RWPE1 (cell line): Measurements from ENCODE around the gene GAREM1.
A peak's percentile ranks its signal among the peaks of the same experiment; 100 is the strongest.
"Not testable (repeated sequence)": the region's sequence is repeated elsewhere in the genome, so short reads cannot be mapped to it uniquely, and the experiment has no call there.

Experiments
- CTCF ChIA-PET: fragments of 350-600 bp; sonication (Branson Sonifier 250); formaldehyde crosslinking; extraction: SDS; loops from one replicate; lab custom pipeline; 2021; lab: Yijun Ruan, JAX
- POLR2A ChIA-PET: fragments of 400-600 bp; formaldehyde crosslinking; extraction: SDS; loops from one replicate; lab custom pipeline; 2020; ENCODE audit warnings: antibody characterized with exemption; ENCODE audit not compliant: low non-redundant PET; lab: Yijun Ruan, JAX
- DNase-seq: peaks from one replicate; pipeline ENCODE4 v3.0.0; 2012; ENCODE audit warnings: low spot score
- H3K27ac ChIP-seq: fragments of 450-650 bp; 2 replicates; pipeline ENCODE4 v1.5.1; 2017
- CTCF ChIP-seq: fragments of 450-650 bp; conservative IDR thresholded peaks from 2 replicates; pipeline ENCODE4 v1.5.1; 2017; ENCODE audit warnings: low read depth, mild to moderate bottlenecking

Gene GAREM1

GRCh38 chr18:32470714-32471633 is at the start of gene GAREM1:
GAREM1 (minus strand) TSS chr18:32470882; CDS start chr18:32470428, 454 bp downstream.
- ChIA-PET CTCF (interaction anchor here (0.5 to 2.3 kb wide), 15 partner anchors 22 to 545 kb away, joined by 3 to 11 read pairs (median 3); no protein-coding TSS in a partner anchor), POLR2A (no interaction called here)
- H3K27ac ChIP-seq: peak within 1 kb of the TSS; percentile 89
- peak; percentile 76 for DNase-seq
- TF ChIP-seq CTCF: peak; percentile 89

GRCh38 chr18:32511147-32511546 is 40.5 kb upstream of the GAREM1 start:
- TF ChIP-seq CTCF: no peak
- DNase-seq: no peak
- ChIA-PET CTCF (no interaction called here), POLR2A (no interaction called here)
- no peak overlapping the region for H3K27ac ChIP-seq

GRCh38 chr18:32509111-32509510 is 38.4 kb upstream of the GAREM1 start:
- POLR2A ChIA-PET: no interaction called here
- no peak for DNase-seq
- no peak overlapping the region for H3K27ac ChIP-seq
- CTCF ChIA-PET: no interaction called here
- TF ChIP-seq CTCF: no peak

GRCh38 chr18:32507093-32507492 is 36.4 kb upstream of the GAREM1 start:
- no peak for DNase-seq
- no peak for TF ChIP-seq CTCF
- no peak overlapping the region for H3K27ac ChIP-seq
- POLR2A ChIA-PET: no interaction called here
- CTCF ChIA-PET: interaction anchor here (0.6 kb wide), 1 partner anchor 13 kb away, joined by 3 read pairs; no protein-coding TSS in a partner anchor

- ChIA-PET POLR2A (no interaction called here), CTCF (no interaction called here)
- no peak for TF ChIP-seq CTCF
- H3K27ac ChIP-seq: no peak overlapping the region
- DNase-seq: no peak
These were observed 31.3 kb upstream of the GAREM1 start for GRCh38 chr18:32502014-32502413.

- CTCF ChIA-PET: not testable (repeated sequence)
These were observed 30.6 kb upstream of the GAREM1 start for GRCh38 chr18:32501242-32501641.

GRCh38 chr18:32483002-32483401 is 12.3 kb upstream of the GAREM1 start:
- no peak overlapping the region for H3K27ac ChIP-seq
- DNase-seq: no peak
- no peak for TF ChIP-seq CTCF
- POLR2A ChIA-PET: no interaction called here
- CTCF ChIA-PET: interaction anchor here (0.5 kb wide), 1 partner anchor 188 kb away, joined by 3 read pairs; no protein-coding TSS in a partner anchor

More at GRCh38 chr18:32501242-32501641, 30.6 kb upstream of the GAREM1 start:
- DNase-seq, POLR2A ChIA-PET: not testable (repeated sequence)
- peak overlapping the region; percentile 37 for H3K27ac ChIP-seq
